Activated naive CD8-positive, alpha-beta T cell treated with anti-CD3 and anti-CD28 coated beads, Interleukin-2, amount 50 U/mL, for 24 hours (primary cell): Measurements from ENCODE around the gene NDUFS2.

Experiments
- ATAC-seq: fragments of 150-1000 bp; cut with Tn5 transposase; one replicate; pipeline ENCODE4 v1.10.0; 2021
- DNase-seq: peaks from one replicate; pipeline ENCODE4 v3.0.0; 2021
- H3K27ac Mint-ChIP-seq: one replicate; pipeline ENCODE4 v1.8.0; 2021; ENCODE audit warnings: mild to moderate bottlenecking, mixed read lengths
- H3K27me3 Mint-ChIP-seq: one replicate; pipeline ENCODE4 v1.8.0; 2021; ENCODE audit warnings: mixed read lengths
- H3K36me3 Mint-ChIP-seq: one replicate; pipeline ENCODE4 v1.8.0; 2021; ENCODE audit warnings: low read depth, mixed read lengths
- H3K4me1 Mint-ChIP-seq: one replicate; pipeline ENCODE4 v1.8.0; 2021; ENCODE audit warnings: mixed read lengths
- H3K4me3 Mint-ChIP-seq: one replicate; pipeline ENCODE4 v1.8.0; 2021; ENCODE audit warnings: mild to moderate bottlenecking, moderate library complexity, mixed read lengths
- H3K9me3 Mint-ChIP-seq: one replicate; pipeline ENCODE4 v1.8.0; 2021; ENCODE audit warnings: mixed read lengths

Gene NDUFS2

GRCh38 chr1:161201836-161202712 lies at the start of gene NDUFS2:
Gene NDUFS2 (plus strand): TSS chr1:161202367. CDS start chr1:161202386, 19 bp downstream.
- ATAC-seq (peak; percentile 98), DNase-seq (peak; percentile 93)
- H3K4me3 Mint-ChIP-seq = peak within 1 kb of the TSS; percentile 91
- peaks cover 26% of the 10 kb centered on the region for H3K36me3 Mint-ChIP-seq
- H3K27me3 Mint-ChIP-seq = no peaks in the 10 kb centered on the region
- H3K4me1 Mint-ChIP-seq = peaks cover 60% of the 10 kb centered on the region
- no peaks in the 10 kb centered on the region for H3K9me3 Mint-ChIP-seq
- peak within 1 kb of the TSS; percentile 89 for H3K27ac Mint-ChIP-seq

DNA sequence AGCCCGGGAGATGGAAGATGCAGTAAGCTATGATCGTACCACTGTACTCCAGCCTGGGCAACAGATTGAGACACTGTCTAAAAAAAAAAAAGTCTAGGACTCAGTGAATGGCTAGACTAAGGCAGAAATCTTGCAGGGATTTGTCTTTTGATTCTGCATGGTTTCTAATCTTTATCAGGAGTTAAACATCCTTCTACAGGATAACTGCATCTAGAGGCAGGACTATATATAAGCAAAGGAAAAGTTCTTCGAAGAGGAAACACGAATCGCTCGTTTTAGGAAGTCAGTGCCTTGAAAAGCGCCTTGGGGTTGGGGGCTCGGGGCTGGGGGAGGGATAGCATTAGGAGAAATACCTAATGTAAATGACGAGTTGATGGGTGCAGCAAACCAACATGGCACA lies 49.0 kb upstream of the NDUFS2 start:
- ATAC-seq (no peak), DNase-seq (no peak)
- peaks cover 20% of the 10 kb centered on the region for H3K36me3 Mint-ChIP-seq
- peaks cover 16% of the 10 kb centered on the region for H3K4me1 Mint-ChIP-seq
- H3K9me3 Mint-ChIP-seq = no peaks in the 10 kb centered on the region
- peak overlapping the region; percentile 95 for H3K4me3 Mint-ChIP-seq
- H3K27ac Mint-ChIP-seq = peak overlapping the region; percentile 100
- no peaks in the 10 kb centered on the region for H3K27me3 Mint-ChIP-seq

GRCh38 chr1:161153682-161154337 lies 48.4 kb upstream of the NDUFS2 start, which contains the start of gene UFC1:
Gene UFC1 (plus strand): TSS chr1:161153978. CDS start chr1:161153998, 20 bp downstream.
- Mint-ChIP-seq H3K9me3 (no peaks in the 10 kb centered on the region), H3K4me1 (peaks cover 21% of the 10 kb centered on the region), H3K4me3 (peak within 1 kb of the TSS; percentile 95), H3K27ac (peak within 1 kb of the TSS; percentile 100), H3K36me3 (peaks cover 23% of the 10 kb centered on the region), H3K27me3 (no peaks in the 10 kb centered on the region)
- DNase-seq = peak; percentile 79
- peak; percentile 93 for ATAC-seq

GRCh38 chr1:161157867-161158266 lies 44.3 kb upstream of the NDUFS2 start:
- H3K36me3 Mint-ChIP-seq = peaks cover 35% of the 10 kb centered on the region
- H3K27ac Mint-ChIP-seq = no peak overlapping the region
- no peak overlapping the region for H3K4me3 Mint-ChIP-seq

DNA sequence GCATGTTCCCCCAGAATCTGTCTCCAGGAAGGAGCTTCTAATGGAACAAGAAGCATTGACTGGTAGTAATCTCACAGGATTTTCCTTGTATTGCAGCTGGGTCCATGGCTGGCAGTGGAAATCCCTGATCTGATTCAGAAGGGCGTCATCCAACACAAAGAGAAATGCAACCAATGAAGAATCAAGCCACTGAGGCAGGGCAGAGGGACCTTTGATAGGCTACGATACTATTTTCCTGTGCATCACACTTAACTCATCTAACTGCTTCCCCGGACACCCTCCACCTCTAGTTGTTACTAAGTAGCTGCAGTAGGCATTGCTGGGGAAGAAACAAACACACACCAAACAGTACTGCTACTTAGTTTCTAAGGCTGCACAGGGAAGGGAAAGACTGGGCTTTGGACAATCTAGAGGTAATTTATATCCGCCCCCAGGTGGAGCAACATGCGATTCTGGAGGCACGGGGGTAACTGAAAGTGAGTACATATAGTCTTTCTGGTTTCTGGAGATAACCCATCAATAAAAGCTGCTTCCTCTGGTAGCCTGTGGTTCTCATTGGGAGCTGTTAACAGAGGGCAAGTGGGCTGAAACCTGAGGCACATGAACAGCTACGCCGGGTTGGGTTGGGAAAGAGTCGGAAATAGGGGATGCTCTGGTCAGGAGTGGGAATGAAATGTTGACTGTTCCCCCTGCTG lies 43.7 kb upstream of the NDUFS2 start:
- H3K4me1 Mint-ChIP-seq = peaks cover 53% of the 10 kb centered on the region
- DNase-seq = no peak
- H3K9me3 Mint-ChIP-seq = no peaks in the 10 kb centered on the region
- no peak for ATAC-seq
- H3K36me3 Mint-ChIP-seq = peaks cover 36% of the 10 kb centered on the region
- peak overlapping the region; percentile 83 for H3K4me3 Mint-ChIP-seq
- no peaks in the 10 kb centered on the region for H3K27me3 Mint-ChIP-seq
- H3K27ac Mint-ChIP-seq = peak overlapping the region; percentile 89

More at GRCh38 chr1:161157867-161158266, 44.3 kb upstream of the NDUFS2 start:
- Mint-ChIP-seq H3K27me3 (no peaks in the 10 kb centered on the region), H3K9me3 (no peaks in the 10 kb centered on the region), H3K4me1 (peaks cover 52% of the 10 kb centered on the region)
- DNase-seq (no peak), ATAC-seq (no peak)

DNA sequence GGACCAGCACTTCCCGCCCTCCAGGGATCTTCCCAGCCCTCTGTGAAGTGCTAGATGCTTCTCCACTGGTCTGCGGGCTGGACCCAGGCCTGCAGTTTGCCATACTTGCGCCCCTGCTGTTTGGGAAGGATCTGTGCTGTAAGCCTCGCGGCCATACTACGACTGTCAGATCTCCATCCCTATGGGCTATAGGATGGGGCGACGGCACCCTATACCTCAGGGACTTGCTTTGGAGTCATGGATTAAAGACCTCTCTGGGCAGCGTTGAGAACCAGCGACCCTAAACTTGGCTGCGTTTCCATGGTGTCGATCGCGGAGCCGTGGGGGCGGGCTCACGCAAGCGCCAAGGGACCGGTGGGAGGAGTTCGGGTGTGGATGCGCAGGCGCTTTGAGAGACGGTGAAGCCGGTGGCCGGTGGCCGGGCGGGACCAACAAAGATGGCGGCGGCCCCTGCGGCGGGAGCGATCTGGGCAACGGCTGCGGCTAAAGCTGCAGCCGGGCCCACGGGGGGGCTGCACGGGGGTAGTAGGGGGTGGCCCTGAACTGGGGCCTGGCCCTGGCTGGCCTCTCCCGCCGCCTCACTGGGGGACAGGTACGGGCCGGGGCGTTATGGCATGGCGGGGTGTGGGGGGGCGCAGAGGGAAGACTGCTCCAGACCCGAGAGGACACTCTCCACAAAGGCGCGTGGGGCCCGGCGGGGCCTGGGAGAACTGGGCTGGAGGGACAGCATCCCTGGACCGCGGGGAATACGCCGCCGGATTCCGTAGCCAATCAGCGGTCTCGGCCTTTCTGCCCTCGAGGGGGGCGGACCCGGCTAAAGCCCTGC lies 42.9 kb upstream of the NDUFS2 start, which contains the start of gene USP21:
Gene USP21 (plus strand): TSS at position 414 of the 826 bp plus-strand sequence. CDS start 1,141 bp downstream, outside the sequence.
- peak; percentile 87 for ATAC-seq
- peaks cover 41% of the 10 kb centered on the region for H3K36me3 Mint-ChIP-seq

DNA sequence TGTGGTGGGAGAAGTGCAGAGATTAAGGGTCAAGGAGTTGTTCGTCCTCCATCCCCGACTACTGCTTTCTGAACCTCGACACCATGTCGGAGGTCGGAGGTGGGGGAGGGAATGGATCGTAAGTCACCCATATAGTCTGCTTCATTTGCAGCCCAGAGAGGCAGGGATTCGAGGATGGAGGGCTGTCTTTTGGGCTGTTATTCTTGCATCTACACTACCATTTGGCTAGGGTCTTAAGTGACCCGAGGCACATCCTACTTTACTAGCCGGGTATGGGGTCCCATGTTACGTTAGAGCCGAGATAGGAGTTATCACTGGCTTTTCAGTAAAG lies 42.3 kb upstream of the NDUFS2 start:
- peak overlapping the region; percentile 83 for H3K4me3 Mint-ChIP-seq
- DNase-seq = no peak
- peaks cover 42% of the 10 kb centered on the region for H3K36me3 Mint-ChIP-seq
- no peak for ATAC-seq
- H3K9me3 Mint-ChIP-seq = no peaks in the 10 kb centered on the region
- H3K4me1 Mint-ChIP-seq = peaks cover 52% of the 10 kb centered on the region
- H3K27ac Mint-ChIP-seq = peak overlapping the region; percentile 89
- H3K27me3 Mint-ChIP-seq = no peaks in the 10 kb centered on the region

More for the DNA sequence above, 42.9 kb upstream of the NDUFS2 start, which contains the start of gene USP21:
- DNase-seq = peak; percentile 95
- H3K27me3 Mint-ChIP-seq = no peaks in the 10 kb centered on the region
- H3K4me1 Mint-ChIP-seq = peaks cover 53% of the 10 kb centered on the region
- peak within 1 kb of the TSS; percentile 89 for H3K27ac Mint-ChIP-seq
- H3K9me3 Mint-ChIP-seq = no peaks in the 10 kb centered on the region
- H3K4me3 Mint-ChIP-seq = peak within 1 kb of the TSS; percentile 83

GRCh38 chr1:161160671-161161145 lies 41.5 kb upstream of the NDUFS2 start:
- Mint-ChIP-seq H3K36me3 (peaks cover 38% of the 10 kb centered on the region), H3K4me3 (peak overlapping the region; percentile 83), H3K27me3 (no peaks in the 10 kb centered on the region), H3K9me3 (no peaks in the 10 kb centered on the region), H3K27ac (no peak overlapping the region), H3K4me1 (peaks cover 52% of the 10 kb centered on the region)
- ATAC-seq (no peak), DNase-seq (no peak)

DNA sequence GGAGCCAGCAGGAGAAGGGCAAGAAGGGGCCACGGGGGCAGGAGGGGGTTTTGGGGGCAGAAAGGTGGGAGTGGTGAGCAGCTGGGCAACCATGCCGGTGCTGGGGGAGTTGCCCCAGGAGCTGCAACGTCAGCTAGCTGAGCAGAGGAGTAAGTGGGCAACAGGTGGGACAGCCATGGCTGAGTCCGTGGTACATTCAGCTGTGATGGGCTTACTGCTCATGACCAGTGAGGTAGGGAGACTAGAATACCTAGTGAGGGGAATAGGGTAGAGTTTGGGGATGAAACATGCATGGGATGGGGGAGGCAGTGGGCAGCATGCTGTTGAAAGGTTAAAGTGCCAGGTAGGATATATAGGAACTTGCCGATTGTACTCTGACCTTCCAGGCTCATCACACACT lies 40.5 kb upstream of the NDUFS2 start:
- no peak overlapping the region for H3K4me3 Mint-ChIP-seq
- no peak overlapping the region for H3K27ac Mint-ChIP-seq
- peaks cover 49% of the 10 kb centered on the region for H3K4me1 Mint-ChIP-seq

GRCh38 chr1:161162052-161162451 lies 40.1 kb upstream of the NDUFS2 start:
- Mint-ChIP-seq H3K27me3 (no peaks in the 10 kb centered on the region), H3K4me3 (no peak overlapping the region), H3K27ac (peak overlapping the region; percentile 55), H3K36me3 (peaks cover 32% of the 10 kb centered on the region), H3K4me1 (peaks cover 51% of the 10 kb centered on the region), H3K9me3 (no peaks in the 10 kb centered on the region)
- DNase-seq (no peak), ATAC-seq (no peak)

More for the DNA sequence above, 40.5 kb upstream of the NDUFS2 start:
- DNase-seq (no peak), ATAC-seq (no peak)
- H3K27me3 Mint-ChIP-seq = no peaks in the 10 kb centered on the region
- no peaks in the 10 kb centered on the region for H3K9me3 Mint-ChIP-seq
- H3K36me3 Mint-ChIP-seq = peaks cover 36% of the 10 kb centered on the region

DNA sequence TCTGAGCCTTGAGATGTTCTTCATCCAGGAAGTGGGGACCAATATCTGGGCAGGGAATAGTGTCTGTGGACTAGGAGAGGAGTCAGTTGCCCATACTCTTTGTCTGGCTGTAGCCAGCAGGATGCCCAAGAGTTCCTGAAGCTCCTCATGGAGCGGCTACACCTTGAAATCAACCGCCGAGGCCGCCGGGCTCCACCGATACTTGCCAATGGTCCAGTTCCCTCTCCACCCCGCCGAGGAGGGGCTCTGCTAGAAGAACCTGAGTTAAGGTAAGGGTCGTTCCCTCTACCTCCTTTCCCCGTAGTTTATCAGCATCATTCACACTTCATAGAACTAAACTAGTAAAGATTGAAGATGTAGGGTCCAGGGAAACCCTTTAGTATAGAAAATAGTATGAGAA lies 39.4 kb upstream of the NDUFS2 start:
- H3K4me1 Mint-ChIP-seq = peaks cover 57% of the 10 kb centered on the region
- H3K4me3 Mint-ChIP-seq = no peak overlapping the region
- peaks cover 25% of the 10 kb centered on the region for H3K36me3 Mint-ChIP-seq
- no peak for ATAC-seq
- no peaks in the 10 kb centered on the region for H3K9me3 Mint-ChIP-seq
- H3K27ac Mint-ChIP-seq = peak overlapping the region; percentile 34
- H3K27me3 Mint-ChIP-seq = no peaks in the 10 kb centered on the region
- DNase-seq = no peak

GRCh38 chr1:161163793-161164192 lies 38.4 kb upstream of the NDUFS2 start:
- Mint-ChIP-seq H3K4me1 (peaks cover 58% of the 10 kb centered on the region), H3K27ac (no peak overlapping the region), H3K9me3 (no peaks in the 10 kb centered on the region), H3K36me3 (peaks cover 19% of the 10 kb centered on the region), H3K27me3 (no peaks in the 10 kb centered on the region), H3K4me3 (no peak overlapping the region)
- ATAC-seq (no peak), DNase-seq (no peak)

GRCh38 chr1:161164901-161165610 lies 37.1 kb upstream of the NDUFS2 start:
- ATAC-seq = no peak
- no peaks in the 10 kb centered on the region for H3K27me3 Mint-ChIP-seq
- peaks cover 18% of the 10 kb centered on the region for H3K36me3 Mint-ChIP-seq
- H3K4me3 Mint-ChIP-seq = peak overlapping the region; percentile 92
- H3K4me1 Mint-ChIP-seq = peaks cover 50% of the 10 kb centered on the region
- DNase-seq = no peak
- no peaks in the 10 kb centered on the region for H3K9me3 Mint-ChIP-seq
- peak overlapping the region; percentile 15 for H3K27ac Mint-ChIP-seq
